SK-N-SH treated with all-trans-retinoic acid at 6 μM for 48 hours (cell line): ENCODE data around the gene RIPK4.

Experiments
- ATAC-seq: fragments of 200-7000 bp; cut with Tn5 transposase; 3 replicates; pipeline ENCODE4 v1.9.1; 2020; ENCODE audit warnings: mild to moderate bottlenecking, moderate library complexity
- ARNTL ChIP-seq: fragments of 450-650 bp; formaldehyde crosslinking; IDR thresholded peaks from 2 replicates; pipeline ENCODE4 v1.5.0; 2020; ENCODE audit warnings: low read depth, mild to moderate bottlenecking, moderate library complexity, borderline replicate concordance
- BACH2 ChIP-seq: fragments of 250-450 bp; sonication (Bioruptor Pico); IDR thresholded peaks from 2 replicates; pipeline ENCODE4 v1.9.0; 2021; ENCODE audit warnings: mild to moderate bottlenecking, borderline replicate concordance
- CREB5 ChIP-seq: fragments of 250-450 bp; sonication (Bioruptor Pico); IDR thresholded peaks from 2 replicates; pipeline ENCODE4 v1.5.1; 2020; ENCODE audit warnings: low read depth, mild to moderate bottlenecking, moderate library complexity
- CSDC2 ChIP-seq: fragments of 250-450 bp; sonication (Bioruptor Pico); IDR thresholded peaks from 2 replicates; pipeline ENCODE4 v1.5.0; 2020; ENCODE audit warnings: mild to moderate bottlenecking, moderate library complexity
- CSRNP3 ChIP-seq: fragments of 250-450 bp; sonication (Bioruptor Pico); IDR thresholded peaks from 2 replicates; pipeline ENCODE4 v1.5.1; 2021; ENCODE audit warnings: mild to moderate bottlenecking, moderate library complexity
- ESRRG ChIP-seq: fragments of 250-450 bp; sonication (Bioruptor Pico); IDR thresholded peaks from 2 replicates; pipeline ENCODE4 v1.6.1; 2021; ENCODE audit warnings: mild to moderate bottlenecking
- ISL1 ChIP-seq: fragments of 250-450 bp; sonication (Bioruptor Pico); IDR thresholded peaks from 2 replicates; pipeline ENCODE4 v2.1.2; 2022; ENCODE audit warnings: mild to moderate bottlenecking, moderate library complexity
- OSR1 ChIP-seq: fragments of 250-450 bp; sonication (Bioruptor Pico); IDR thresholded peaks from 2 replicates; pipeline ENCODE4 v1.8.0; 2022; ENCODE audit warnings: moderate library complexity, mild to moderate bottlenecking, inconsistent platforms
- POU6F1 ChIP-seq: fragments of 250-450 bp; sonication (Bioruptor Pico); IDR thresholded peaks from 2 replicates; pipeline ENCODE4 v1.8.0; 2021; ENCODE audit warnings: low read depth, mild to moderate bottlenecking, moderate library complexity, borderline replicate concordance
- PPARA ChIP-seq: fragments of 250-450 bp; sonication (Bioruptor Pico); IDR thresholded peaks from 2 replicates; pipeline ENCODE4 v1.5.0; 2020; ENCODE audit warnings: mild to moderate bottlenecking, borderline replicate concordance
- SNAI2 ChIP-seq: fragments of 250-450 bp; sonication (Bioruptor Pico); IDR thresholded peaks from 2 replicates; pipeline ENCODE4 v1.5.0; 2020; ENCODE audit warnings: mild to moderate bottlenecking, moderate library complexity
- TCF4 ChIP-seq: fragments of 250-450 bp; sonication (Bioruptor Pico); IDR thresholded peaks from 2 replicates; pipeline ENCODE4 v1.8.0; 2021; ENCODE audit warnings: mild to moderate bottlenecking, moderate library complexity, borderline replicate concordance
- TOX ChIP-seq: fragments of 250-450 bp; sonication (Bioruptor Pico); IDR thresholded peaks from 2 replicates; pipeline ENCODE4 v1.8.0; 2021; ENCODE audit warnings: mild to moderate bottlenecking, moderate library complexity, borderline replicate concordance
- ZC3H10 ChIP-seq: fragments of 250-450 bp; sonication (Bioruptor Pico); IDR thresholded peaks from 2 replicates; pipeline ENCODE4 v1.5.1; 2021; ENCODE audit warnings: mild to moderate bottlenecking, moderate library complexity
- ZFP3 ChIP-seq: fragments of 250-450 bp; sonication (Bioruptor Pico); IDR thresholded peaks from 2 replicates; pipeline ENCODE4 v1.5.0; 2020; ENCODE audit warnings: mild to moderate bottlenecking, moderate library complexity
- ZFP30 ChIP-seq: fragments of 450-650 bp; formaldehyde crosslinking; IDR thresholded peaks from 2 replicates; pipeline ENCODE4 v1.5.0; 2022; ENCODE audit warnings: mild to moderate bottlenecking, moderate library complexity
- ZNF70 ChIP-seq: fragments of 450-650 bp; formaldehyde crosslinking; IDR thresholded peaks from 2 replicates; pipeline ENCODE4 v1.5.0; 2020; ENCODE audit warnings: mild to moderate bottlenecking, moderate library complexity
- ZNF8 ChIP-seq: fragments of 450-650 bp; formaldehyde crosslinking; IDR thresholded peaks from 2 replicates; pipeline ENCODE4 v1.5.0; 2020; ENCODE audit warnings: mild to moderate bottlenecking, moderate library complexity
- TF ChIP-seq, protein P1 (sequence below): fragments of 250-450 bp; sonication (Bioruptor Pico); IDR thresholded peaks from 2 replicates; pipeline ENCODE4 v1.5.0; 2020; ENCODE audit warnings: mild to moderate bottlenecking, moderate library complexity
- TF ChIP-seq, protein P2 (sequence below): fragments of 250-450 bp; sonication (Bioruptor Pico); IDR thresholded peaks from 2 replicates; pipeline ENCODE4 v1.8.0; 2020; ENCODE audit warnings: mild to moderate bottlenecking, moderate library complexity, borderline replicate concordance

RIPK4 gene

DNA sequence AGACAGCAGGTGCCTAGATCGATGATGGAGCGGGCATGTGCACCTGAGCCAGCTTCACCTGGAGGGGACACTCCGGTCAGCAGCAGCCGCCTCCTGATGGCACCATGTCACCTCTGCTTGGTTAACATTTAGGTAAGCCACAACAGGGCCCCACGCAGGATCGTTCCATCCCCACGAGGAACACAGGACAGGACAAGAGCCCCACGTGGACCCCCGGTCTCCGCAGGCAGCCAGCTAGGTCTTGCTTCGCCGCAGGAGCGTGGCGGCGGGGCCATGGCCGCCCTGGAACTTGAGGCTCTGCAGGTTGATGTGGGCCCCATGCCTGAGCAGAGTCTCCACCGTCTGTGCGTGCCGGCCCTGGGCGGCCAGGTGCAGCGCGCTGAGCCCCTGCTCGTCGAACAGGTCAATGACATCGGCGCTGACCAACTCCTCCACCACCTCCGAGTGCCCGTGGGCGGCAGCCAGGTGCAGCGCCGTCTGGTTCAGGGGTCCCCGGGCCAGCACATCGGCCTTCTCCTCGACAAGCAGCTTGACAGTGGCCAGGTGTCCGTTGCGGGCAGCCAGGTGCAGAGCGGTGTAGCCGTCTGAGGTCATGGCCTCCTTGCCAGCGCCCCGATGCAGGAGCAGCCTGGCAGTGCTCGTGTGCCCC lies 26.1 kb downstream of the RIPK4 start (continued):
- TF ChIP-seq CSRNP3 (CRISPR knock-in tag) (no peak), TCF4 (CRISPR knock-in tag) (no peak), POU6F1 (CRISPR knock-in tag) (no peak)

DNA sequence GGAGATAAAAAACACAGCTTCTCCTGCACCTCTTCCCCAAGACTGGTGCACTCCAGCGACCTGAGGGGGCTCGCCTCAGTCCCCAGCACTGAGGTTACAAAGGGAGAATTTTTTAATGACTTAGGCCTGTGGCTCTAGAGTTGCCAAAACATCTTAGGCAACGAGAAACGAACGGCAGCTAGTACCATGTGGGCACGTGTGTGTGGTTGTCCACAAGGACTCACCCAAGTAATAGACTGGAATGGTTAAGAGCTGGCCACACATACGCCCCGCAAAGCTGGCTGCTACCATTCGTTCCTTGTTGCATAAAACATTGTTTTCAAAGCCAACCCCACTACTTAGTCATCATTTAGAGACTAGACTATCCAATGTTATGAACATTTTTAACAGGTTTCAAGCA lies 26.9 kb downstream of the RIPK4 start:
- no peak for ATAC-seq
- no peak for TF ChIP-seq CSDC2
- no peak for TF ChIP-seq CSRNP3 (CRISPR knock-in tag)
- TF ChIP-seq ZC3H10, result no peak
- TF ChIP-seq PPARA (CRISPR knock-in tag), result no peak
- no peak for TF ChIP-seq ZNF70
- no peak for TF ChIP-seq ESRRG (CRISPR knock-in tag)
- TF ChIP-seq TOX (CRISPR knock-in tag), result no peak
- TF ChIP-seq BACH2 (CRISPR knock-in tag), result no peak
- no peak for TF ChIP-seq CREB5
- no peak for TF ChIP-seq ZFP30 (CRISPR knock-in tag)
- no peak for TF ChIP-seq POU6F1 (CRISPR knock-in tag)
- no peak for TF ChIP-seq OSR1
- TF ChIP-seq ZFP3 (CRISPR knock-in tag), result no peak
- TF ChIP-seq ARNTL (CRISPR knock-in tag), result no peak
- no peak for TF ChIP-seq SNAI2
- TF ChIP-seq ZNF8 (CRISPR knock-in tag), result no peak
- TF ChIP-seq ISL1, result no peak
- TF ChIP-seq, all 23 proteins: peak for 0

GRCh38 chr21:41739011-41739410 lies 27.8 kb downstream of the RIPK4 start:
- no peak for ATAC-seq
- TF ChIP-seq TOX (CRISPR knock-in tag), result no peak
- TF ChIP-seq, protein P1, sequence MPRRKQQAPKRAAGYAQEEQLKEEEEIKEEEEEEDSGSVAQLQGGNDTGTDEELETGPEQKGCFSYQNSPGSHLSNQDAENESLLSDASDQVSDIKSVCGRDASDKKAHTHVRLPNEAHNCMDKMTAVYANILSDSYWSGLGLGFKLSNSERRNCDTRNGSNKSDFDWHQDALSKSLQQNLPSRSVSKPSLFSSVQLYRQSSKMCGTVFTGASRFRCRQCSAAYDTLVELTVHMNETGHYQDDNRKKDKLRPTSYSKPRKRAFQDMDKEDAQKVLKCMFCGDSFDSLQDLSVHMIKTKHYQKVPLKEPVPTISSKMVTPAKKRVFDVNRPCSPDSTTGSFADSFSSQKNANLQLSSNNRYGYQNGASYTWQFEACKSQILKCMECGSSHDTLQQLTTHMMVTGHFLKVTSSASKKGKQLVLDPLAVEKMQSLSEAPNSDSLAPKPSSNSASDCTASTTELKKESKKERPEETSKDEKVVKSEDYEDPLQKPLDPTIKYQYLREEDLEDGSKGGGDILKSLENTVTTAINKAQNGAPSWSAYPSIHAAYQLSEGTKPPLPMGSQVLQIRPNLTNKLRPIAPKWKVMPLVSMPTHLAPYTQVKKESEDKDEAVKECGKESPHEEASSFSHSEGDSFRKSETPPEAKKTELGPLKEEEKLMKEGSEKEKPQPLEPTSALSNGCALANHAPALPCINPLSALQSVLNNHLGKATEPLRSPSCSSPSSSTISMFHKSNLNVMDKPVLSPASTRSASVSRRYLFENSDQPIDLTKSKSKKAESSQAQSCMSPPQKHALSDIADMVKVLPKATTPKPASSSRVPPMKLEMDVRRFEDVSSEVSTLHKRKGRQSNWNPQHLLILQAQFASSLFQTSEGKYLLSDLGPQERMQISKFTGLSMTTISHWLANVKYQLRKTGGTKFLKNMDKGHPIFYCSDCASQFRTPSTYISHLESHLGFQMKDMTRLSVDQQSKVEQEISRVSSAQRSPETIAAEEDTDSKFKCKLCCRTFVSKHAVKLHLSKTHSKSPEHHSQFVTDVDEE (CRISPR knock-in tag), result no peak
- TF ChIP-seq, protein P2, sequence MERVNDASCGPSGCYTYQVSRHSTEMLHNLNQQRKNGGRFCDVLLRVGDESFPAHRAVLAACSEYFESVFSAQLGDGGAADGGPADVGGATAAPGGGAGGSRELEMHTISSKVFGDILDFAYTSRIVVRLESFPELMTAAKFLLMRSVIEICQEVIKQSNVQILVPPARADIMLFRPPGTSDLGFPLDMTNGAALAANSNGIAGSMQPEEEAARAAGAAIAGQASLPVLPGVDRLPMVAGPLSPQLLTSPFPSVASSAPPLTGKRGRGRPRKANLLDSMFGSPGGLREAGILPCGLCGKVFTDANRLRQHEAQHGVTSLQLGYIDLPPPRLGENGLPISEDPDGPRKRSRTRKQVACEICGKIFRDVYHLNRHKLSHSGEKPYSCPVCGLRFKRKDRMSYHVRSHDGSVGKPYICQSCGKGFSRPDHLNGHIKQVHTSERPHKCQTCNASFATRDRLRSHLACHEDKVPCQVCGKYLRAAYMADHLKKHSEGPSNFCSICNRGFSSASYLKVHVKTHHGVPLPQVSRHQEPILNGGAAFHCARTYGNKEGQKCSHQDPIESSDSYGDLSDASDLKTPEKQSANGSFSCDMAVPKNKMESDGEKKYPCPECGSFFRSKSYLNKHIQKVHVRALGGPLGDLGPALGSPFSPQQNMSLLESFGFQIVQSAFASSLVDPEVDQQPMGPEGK (CRISPR knock-in tag), result no peak
- TF ChIP-seq CSRNP3 (CRISPR knock-in tag), result no peak
- TF ChIP-seq TCF4 (CRISPR knock-in tag), result no peak
- no peak for TF ChIP-seq ISL1
- TF ChIP-seq ZNF70, result no peak
- TF ChIP-seq SNAI2, result no peak
- TF ChIP-seq POU6F1 (CRISPR knock-in tag), result no peak
- no peak for TF ChIP-seq PPARA (CRISPR knock-in tag)
